HepG2 (cell line): ENCODE results near the gene GCC1. TPM values are rescaled to one million over a fixed set of nuclear protein-coding genes. Genes with fewer than 3 reads are reported as not detected.

ENCODE experiments used
- AGO2 ChIP-seq: fragments of 200-400 bp; formaldehyde crosslinking; optimal IDR thresholded peaks from 2 replicates; pipeline ENCODE3; 2017; ENCODE audit warnings: mild to moderate bottlenecking, low read depth, low read length, moderate library complexity
- HOMEZ ChIP-seq: IDR thresholded peaks from 2 replicates; pipeline ENCODE4 v1.6.1; 2016; ENCODE audit warnings: low read depth
- KAT8 ChIP-seq: IDR thresholded peaks from 2 replicates; pipeline ENCODE4 v1.6.1; 2016; ENCODE audit warnings: missing genetic modification reagents, missing compliant biosample characterization
- KLF13 ChIP-seq: sonication (generic); formaldehyde crosslinking; IDR thresholded peaks from 2 replicates; pipeline ENCODE4 v1.4.0; 2020; ENCODE audit warnings: mild to moderate bottlenecking, missing genetic modification reagents
- KMT2A ChIP-seq: sonication (generic); formaldehyde crosslinking; IDR thresholded peaks from 2 replicates; pipeline ENCODE4 v1.4.0; 2020; ENCODE audit warnings: missing genetic modification reagents
- MIER3 ChIP-seq: IDR thresholded peaks from 2 replicates; pipeline ENCODE4 v1.6.1; 2016; ENCODE audit warnings: missing compliant biosample characterization, borderline replicate concordance
- RFXAP ChIP-seq: sonication (generic); formaldehyde crosslinking; IDR thresholded peaks from 2 replicates; pipeline ENCODE4 v1.4.0; 2020; ENCODE audit warnings: missing genetic modification reagents, borderline replicate concordance
- SMAD1 ChIP-seq: sonication (generic); formaldehyde crosslinking; IDR thresholded peaks from 2 replicates; pipeline ENCODE4 v1.4.0; 2020; ENCODE audit warnings: missing genetic modification reagents, low read depth, mild to moderate bottlenecking, borderline replicate concordance
- SP2 ChIP-seq: sonication (generic); formaldehyde crosslinking; IDR thresholded peaks from 2 replicates; pipeline ENCODE4 v1.5.1; 2020; ENCODE audit warnings: mild to moderate bottlenecking, missing genetic modification reagents
- TBX3 ChIP-seq: fragments of 450-650 bp; IDR thresholded peaks from 2 replicates; pipeline ENCODE4 v1.6.1; 2017; ENCODE audit warnings: antibody characterized with exemption, mild to moderate bottlenecking, inconsistent platforms, borderline replicate concordance
- TMF1 ChIP-seq: sonication (generic); formaldehyde crosslinking; IDR thresholded peaks from 2 replicates; pipeline ENCODE4 v1.8.1; 2022; ENCODE audit warnings: low read depth, missing genetic modification reagents
- ZBTB26 ChIP-seq: IDR thresholded peaks from 2 replicates; pipeline ENCODE4 v1.6.1; 2016; ENCODE audit warnings: missing compliant biosample characterization, missing genetic modification reagents, borderline replicate concordance
- ZKSCAN8 ChIP-seq: IDR thresholded peaks from 2 replicates; pipeline ENCODE4 v1.6.1; 2016; ENCODE audit warnings: borderline replicate concordance, missing genetic modification reagents, missing compliant biosample characterization
- ZNF10 ChIP-seq: sonication (generic); formaldehyde crosslinking; IDR thresholded peaks from 2 replicates; pipeline ENCODE4 v1.4.0; 2020; ENCODE audit warnings: mild to moderate bottlenecking, low read depth, missing genetic modification reagents, borderline replicate concordance
- ZNF235 ChIP-seq: sonication (generic); formaldehyde crosslinking; IDR thresholded peaks from 2 replicates; pipeline ENCODE4 v1.8.1; 2023; ENCODE audit warnings: mild to moderate bottlenecking, missing genetic modification reagents, borderline replicate concordance
- ZNF264 ChIP-seq: sonication (generic); formaldehyde crosslinking; IDR thresholded peaks from 2 replicates; pipeline ENCODE4 v1.4.0; 2020; ENCODE audit warnings: missing genetic modification reagents
- ZNF318 ChIP-seq: sonication (generic); formaldehyde crosslinking; IDR thresholded peaks from 2 replicates; pipeline ENCODE4 v1.4.0; 2020; ENCODE audit warnings: mild to moderate bottlenecking, missing genetic modification reagents
- ZNF331 ChIP-seq: sonication (generic); formaldehyde crosslinking; IDR thresholded peaks from 2 replicates; pipeline ENCODE4 v1.4.0; 2020; ENCODE audit warnings: missing genetic modification reagents
- ZNF839 ChIP-seq: sonication (generic); formaldehyde crosslinking; IDR thresholded peaks from 2 replicates; pipeline ENCODE4 v1.4.0; 2020; ENCODE audit warnings: missing genetic modification reagents, mild to moderate bottlenecking, borderline replicate concordance
- polyA plus RNA-seq, 8 experiments: library from polyadenylated mRNA; depleted of rRNA in 3 of 8; stranded (reverse) in 7 of 8; unstranded in 1 of 8; fragments of >200 nt; fragmentation: Illumina TruSeq in 4 of 8; extraction: Trizol in 4 of 8; gene quantifications; 2 replicates each; pipeline versions ENCODE4 v1.2.1 to v1.2.3, GENCODE V29; 2011 to 2016; ENCODE audit warnings: low read depth in 4 of 8, missing spikeins in 1 of 8, mixed read lengths in 1 of 8; ENCODE audit not compliant: insufficient read depth in 1 of 8
- total RNA-seq, 5 experiments: library from RNA; depleted of rRNA; stranded (reverse); fragments of >200 nt; fragmentation: Illumina TruSeq; extraction: Trizol; gene quantifications; 2 replicates each; pipeline ENCODE4 v1.2.3, GENCODE V29; 2016; ENCODE audit warnings: low read depth in 1 of 5

The GCC1 gene
- total and polyA plus RNA-seq, 2 of the 13 experiments (the other 11 are each of a cell fraction or from before 2014, with no cell fraction given), result 2.5 to 15.3 TPM

GRCh38 chr7:127588019-127588696 is 2.8 kb upstream of the GCC1 start, which contains the start of gene ARF5 (continued):
- peak; percentile 22; the same call in 1 of the 2 replicates for TF ChIP-seq RFXAP (CRISPR knock-in tag)
- TF ChIP-seq AGO2, result no peak
- no peak for TF ChIP-seq KLF13 (CRISPR knock-in tag)
- no peak for TF ChIP-seq ZKSCAN8 (CRISPR knock-in tag)
- no peak for TF ChIP-seq KMT2A (CRISPR knock-in tag)
- peak; percentile 19; the same call in 1 of the 2 replicates for TF ChIP-seq ZNF331 (CRISPR knock-in tag)
- 0 out of 2 replicates have a peak, but pooled peaks have one; percentile 35 for TF ChIP-seq MIER3 (CRISPR knock-in tag)
- TF ChIP-seq ZBTB26, result peak; percentile 44; the same call in 1 of the 2 replicates
- peak; percentile 73; the same call in 1 of the 2 replicates for TF ChIP-seq SMAD1 (CRISPR knock-in tag)
- TF ChIP-seq HOMEZ (CRISPR knock-in tag), result no peak
- TF ChIP-seq ZNF264 (CRISPR knock-in tag), result no peak
- no peak for TF ChIP-seq ZNF318 (CRISPR knock-in tag)
- no peak for TF ChIP-seq ZNF839
- TF ChIP-seq KAT8, result peak; percentile 42
- 0 out of 2 replicates have a peak, but pooled peaks have one; percentile 22 for TF ChIP-seq ZNF235 (CRISPR knock-in tag)
- no peak for TF ChIP-seq SP2 (CRISPR knock-in tag)
- TF ChIP-seq TBX3, result no peak
- TF ChIP-seq ZNF10 (CRISPR knock-in tag), result no peak
- 0 out of 2 replicates have a peak, but pooled peaks have one; percentile 29 for TF ChIP-seq TMF1 (CRISPR knock-in tag)
